Measurements from ENCODE around the gene PPIE. TPM values are rescaled to one million over a fixed set of nuclear protein-coding genes. Genes with fewer than 3 reads are reported as not detected.

The PPIE gene
- total and polyA plus RNA-seq, 2 experiments from 2014 or later: 27.8 to 51.9 TPM

DNA sequence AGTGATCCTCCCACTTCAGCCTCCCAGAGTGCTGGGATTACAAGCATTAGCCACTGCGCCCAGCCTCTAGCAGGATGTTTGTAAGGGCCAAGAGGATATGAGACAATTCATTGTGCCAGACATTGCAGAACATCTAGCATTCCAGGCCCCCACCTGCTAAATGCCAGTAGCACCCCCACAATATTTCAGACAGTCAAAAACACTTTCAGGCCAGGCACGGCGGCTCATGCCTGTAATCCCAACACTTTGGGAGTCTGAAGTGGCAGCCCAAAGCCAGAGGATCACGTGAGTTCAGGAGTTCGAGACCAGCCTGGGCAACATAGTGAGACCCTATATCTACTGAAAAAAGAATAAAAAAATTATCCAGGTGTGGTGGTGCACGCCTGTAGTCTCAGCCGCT is 12.9 kb downstream of the PPIE start:
- Mint-ChIP-seq H3K9me3 (no peaks in the 10 kb centered on the region), H3K4me1 (no peaks in the 10 kb centered on the region; the same call in 2 of the 3 replicates), H3K27ac (no peak overlapping the region), H3K36me3 (ENCODE audit: low read depth) (peaks cover 56% of the 10 kb centered on the region), H3K27me3 (ENCODE audit: insufficient read depth, low read depth, poor library complexity) (no peaks in the 10 kb centered on the region), H3K4me3 (no peak overlapping the region)
- H3K4me1 ChIP-seq (ENCODE audit: insufficient read depth): no peaks in the 10 kb centered on the region
- no peaks in the 10 kb centered on the region for H3F3A ChIP-seq (replicated peaks; ENCODE audit: low read depth)
- H2AFZ ChIP-seq: no peak overlapping the region
- no peaks in the 10 kb centered on the region for H3K27me3 ChIP-seq (ENCODE audit: insufficient read depth)
- DNase-seq (ENCODE audit: low spot score) (no peak), ATAC-seq (no peak)
- H3K36me3 ChIP-seq (ENCODE audit: insufficient read depth): peaks cover 30% of the 10 kb centered on the region
- TF ChIP-seq ZNF114 (CRISPR knock-in tag; IDR thresholded peaks at IDR 0.05): no peak
- TF ChIP-seq EZH2phosphoT487 (IDR thresholded peaks at IDR 0.05; ENCODE audit: unreplicated experiment): no peak
- TF ChIP-seq, protein P1, sequence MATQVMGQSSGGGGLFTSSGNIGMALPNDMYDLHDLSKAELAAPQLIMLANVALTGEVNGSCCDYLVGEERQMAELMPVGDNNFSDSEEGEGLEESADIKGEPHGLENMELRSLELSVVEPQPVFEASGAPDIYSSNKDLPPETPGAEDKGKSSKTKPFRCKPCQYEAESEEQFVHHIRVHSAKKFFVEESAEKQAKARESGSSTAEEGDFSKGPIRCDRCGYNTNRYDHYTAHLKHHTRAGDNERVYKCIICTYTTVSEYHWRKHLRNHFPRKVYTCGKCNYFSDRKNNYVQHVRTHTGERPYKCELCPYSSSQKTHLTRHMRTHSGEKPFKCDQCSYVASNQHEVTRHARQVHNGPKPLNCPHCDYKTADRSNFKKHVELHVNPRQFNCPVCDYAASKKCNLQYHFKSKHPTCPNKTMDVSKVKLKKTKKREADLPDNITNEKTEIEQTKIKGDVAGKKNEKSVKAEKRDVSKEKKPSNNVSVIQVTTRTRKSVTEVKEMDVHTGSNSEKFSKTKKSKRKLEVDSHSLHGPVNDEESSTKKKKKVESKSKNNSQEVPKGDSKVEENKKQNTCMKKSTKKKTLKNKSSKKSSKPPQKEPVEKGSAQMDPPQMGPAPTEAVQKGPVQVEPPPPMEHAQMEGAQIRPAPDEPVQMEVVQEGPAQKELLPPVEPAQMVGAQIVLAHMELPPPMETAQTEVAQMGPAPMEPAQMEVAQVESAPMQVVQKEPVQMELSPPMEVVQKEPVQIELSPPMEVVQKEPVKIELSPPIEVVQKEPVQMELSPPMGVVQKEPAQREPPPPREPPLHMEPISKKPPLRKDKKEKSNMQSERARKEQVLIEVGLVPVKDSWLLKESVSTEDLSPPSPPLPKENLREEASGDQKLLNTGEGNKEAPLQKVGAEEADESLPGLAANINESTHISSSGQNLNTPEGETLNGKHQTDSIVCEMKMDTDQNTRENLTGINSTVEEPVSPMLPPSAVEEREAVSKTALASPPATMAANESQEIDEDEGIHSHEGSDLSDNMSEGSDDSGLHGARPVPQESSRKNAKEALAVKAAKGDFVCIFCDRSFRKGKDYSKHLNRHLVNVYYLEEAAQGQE (IDR thresholded peaks at IDR 0.05; ENCODE audit: unreplicated experiment): no peak
- TF ChIP-seq STAT1 (IDR thresholded peaks at IDR 0.05; ENCODE audit: unreplicated experiment): no peak
- no peak for TF ChIP-seq NANOG (IDR thresholded peaks at IDR 0.05; ENCODE audit: borderline replicate concordance)
- TF ChIP-seq EZH2 (IDR thresholded peaks at IDR 0.05; ENCODE audit: low read depth, unreplicated experiment): no peak
- TF ChIP-seq POLR2AphosphoS5 (IDR thresholded peaks at IDR 0.05; ENCODE audit: low read depth): no peak
- no peak for TF ChIP-seq CREB1 (CRISPR knock-in tag; IDR thresholded peaks at IDR 0.05; ENCODE audit: low read depth)
- no peak for TF ChIP-seq ZNF331 (CRISPR knock-in tag; IDR thresholded peaks at IDR 0.05; ENCODE audit: low read depth)
- TF ChIP-seq, protein P2, sequence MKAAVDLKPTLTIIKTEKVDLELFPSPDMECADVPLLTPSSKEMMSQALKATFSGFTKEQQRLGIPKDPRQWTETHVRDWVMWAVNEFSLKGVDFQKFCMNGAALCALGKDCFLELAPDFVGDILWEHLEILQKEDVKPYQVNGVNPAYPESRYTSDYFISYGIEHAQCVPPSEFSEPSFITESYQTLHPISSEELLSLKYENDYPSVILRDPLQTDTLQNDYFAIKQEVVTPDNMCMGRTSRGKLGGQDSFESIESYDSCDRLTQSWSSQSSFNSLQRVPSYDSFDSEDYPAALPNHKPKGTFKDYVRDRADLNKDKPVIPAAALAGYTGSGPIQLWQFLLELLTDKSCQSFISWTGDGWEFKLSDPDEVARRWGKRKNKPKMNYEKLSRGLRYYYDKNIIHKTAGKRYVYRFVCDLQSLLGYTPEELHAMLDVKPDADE (IDR thresholded peaks at IDR 0.05): no peak
- TF ChIP-seq, protein P3, sequence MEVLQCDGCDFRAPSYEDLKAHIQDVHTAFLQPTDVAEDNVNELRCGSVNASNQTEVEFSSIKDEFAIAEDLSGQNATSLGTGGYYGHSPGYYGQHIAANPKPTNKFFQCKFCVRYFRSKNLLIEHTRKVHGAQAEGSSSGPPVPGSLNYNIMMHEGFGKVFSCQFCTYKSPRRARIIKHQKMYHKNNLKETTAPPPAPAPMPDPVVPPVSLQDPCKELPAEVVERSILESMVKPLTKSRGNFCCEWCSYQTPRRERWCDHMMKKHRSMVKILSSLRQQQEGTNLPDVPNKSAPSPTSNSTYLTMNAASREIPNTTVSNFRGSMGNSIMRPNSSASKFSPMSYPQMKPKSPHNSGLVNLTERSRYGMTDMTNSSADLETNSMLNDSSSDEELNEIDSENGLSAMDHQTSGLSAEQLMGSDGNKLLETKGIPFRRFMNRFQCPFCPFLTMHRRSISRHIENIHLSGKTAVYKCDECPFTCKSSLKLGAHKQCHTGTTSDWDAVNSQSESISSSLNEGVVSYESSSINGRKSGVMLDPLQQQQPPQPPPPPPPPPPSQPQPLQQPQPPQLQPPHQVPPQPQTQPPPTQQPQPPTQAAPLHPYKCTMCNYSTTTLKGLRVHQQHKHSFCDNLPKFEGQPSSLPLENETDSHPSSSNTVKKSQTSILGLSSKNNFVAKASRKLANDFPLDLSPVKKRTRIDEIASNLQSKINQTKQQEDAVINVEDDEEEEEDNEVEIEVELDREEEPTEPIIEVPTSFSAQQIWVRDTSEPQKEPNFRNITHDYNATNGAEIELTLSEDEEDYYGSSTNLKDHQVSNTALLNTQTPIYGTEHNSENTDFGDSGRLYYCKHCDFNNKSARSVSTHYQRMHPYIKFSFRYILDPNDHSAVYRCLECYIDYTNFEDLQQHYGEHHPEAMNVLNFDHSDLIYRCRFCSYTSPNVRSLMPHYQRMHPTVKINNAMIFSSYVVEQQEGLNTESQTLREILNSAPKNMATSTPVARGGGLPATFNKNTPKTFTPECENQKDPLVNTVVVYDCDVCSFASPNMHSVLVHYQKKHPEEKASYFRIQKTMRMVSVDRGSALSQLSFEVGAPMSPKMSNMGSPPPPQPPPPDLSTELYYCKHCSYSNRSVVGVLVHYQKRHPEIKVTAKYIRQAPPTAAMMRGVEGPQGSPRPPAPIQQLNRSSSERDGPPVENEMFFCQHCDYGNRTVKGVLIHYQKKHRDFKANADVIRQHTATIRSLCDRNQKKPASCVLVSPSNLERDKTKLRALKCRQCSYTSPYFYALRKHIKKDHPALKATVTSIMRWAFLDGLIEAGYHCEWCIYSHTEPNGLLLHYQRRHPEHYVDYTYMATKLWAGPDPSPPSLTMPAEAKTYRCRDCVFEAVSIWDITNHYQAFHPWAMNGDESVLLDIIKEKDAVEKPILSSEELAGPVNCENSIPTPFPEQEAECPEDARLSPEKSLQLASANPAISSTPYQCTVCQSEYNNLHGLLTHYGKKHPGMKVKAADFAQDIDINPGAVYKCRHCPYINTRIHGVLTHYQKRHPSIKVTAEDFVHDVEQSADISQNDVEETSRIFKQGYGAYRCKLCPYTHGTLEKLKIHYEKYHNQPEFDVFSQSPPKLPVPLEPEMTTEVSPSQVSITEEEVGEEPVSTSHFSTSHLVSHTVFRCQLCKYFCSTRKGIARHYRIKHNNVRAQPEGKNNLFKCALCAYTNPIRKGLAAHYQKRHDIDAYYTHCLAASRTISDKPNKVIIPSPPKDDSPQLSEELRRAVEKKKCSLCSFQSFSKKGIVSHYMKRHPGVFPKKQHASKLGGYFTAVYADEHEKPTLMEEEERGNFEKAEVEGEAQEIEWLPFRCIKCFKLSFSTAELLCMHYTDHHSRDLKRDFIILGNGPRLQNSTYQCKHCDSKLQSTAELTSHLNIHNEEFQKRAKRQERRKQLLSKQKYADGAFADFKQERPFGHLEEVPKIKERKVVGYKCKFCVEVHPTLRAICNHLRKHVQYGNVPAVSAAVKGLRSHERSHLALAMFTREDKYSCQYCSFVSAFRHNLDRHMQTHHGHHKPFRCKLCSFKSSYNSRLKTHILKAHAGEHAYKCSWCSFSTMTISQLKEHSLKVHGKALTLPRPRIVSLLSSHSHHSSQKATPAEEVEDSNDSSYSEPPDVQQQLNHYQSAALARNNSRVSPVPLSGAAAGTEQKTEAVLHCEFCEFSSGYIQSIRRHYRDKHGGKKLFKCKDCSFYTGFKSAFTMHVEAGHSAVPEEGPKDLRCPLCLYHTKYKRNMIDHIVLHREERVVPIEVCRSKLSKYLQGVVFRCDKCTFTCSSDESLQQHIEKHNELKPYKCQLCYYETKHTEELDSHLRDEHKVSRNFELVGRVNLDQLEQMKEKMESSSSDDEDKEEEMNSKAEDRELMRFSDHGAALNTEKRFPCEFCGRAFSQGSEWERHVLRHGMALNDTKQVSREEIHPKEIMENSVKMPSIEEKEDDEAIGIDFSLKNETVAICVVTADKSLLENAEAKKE (CRISPR knock-in tag; IDR thresholded peaks at IDR 0.05): no peak
- TF ChIP-seq, protein P4, sequence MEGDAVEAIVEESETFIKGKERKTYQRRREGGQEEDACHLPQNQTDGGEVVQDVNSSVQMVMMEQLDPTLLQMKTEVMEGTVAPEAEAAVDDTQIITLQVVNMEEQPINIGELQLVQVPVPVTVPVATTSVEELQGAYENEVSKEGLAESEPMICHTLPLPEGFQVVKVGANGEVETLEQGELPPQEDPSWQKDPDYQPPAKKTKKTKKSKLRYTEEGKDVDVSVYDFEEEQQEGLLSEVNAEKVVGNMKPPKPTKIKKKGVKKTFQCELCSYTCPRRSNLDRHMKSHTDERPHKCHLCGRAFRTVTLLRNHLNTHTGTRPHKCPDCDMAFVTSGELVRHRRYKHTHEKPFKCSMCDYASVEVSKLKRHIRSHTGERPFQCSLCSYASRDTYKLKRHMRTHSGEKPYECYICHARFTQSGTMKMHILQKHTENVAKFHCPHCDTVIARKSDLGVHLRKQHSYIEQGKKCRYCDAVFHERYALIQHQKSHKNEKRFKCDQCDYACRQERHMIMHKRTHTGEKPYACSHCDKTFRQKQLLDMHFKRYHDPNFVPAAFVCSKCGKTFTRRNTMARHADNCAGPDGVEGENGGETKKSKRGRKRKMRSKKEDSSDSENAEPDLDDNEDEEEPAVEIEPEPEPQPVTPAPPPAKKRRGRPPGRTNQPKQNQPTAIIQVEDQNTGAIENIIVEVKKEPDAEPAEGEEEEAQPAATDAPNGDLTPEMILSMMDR (conservative IDR thresholded peaks at IDR 0.05; ENCODE audit: low read depth in 2 of 2): no peak
- TF ChIP-seq JUNB (IDR thresholded peaks at IDR 0.05; ENCODE audit: unreplicated experiment): no peak
- no peak overlapping the region for H3K4me2 ChIP-seq
- H3K79me2 ChIP-seq (replicated peaks; ENCODE audit: insufficient read depth): no peaks in the 10 kb centered on the region
- H4K20me1 ChIP-seq (replicated peaks; ENCODE audit: insufficient read depth): peaks cover 11% of the 10 kb centered on the region
- no peak overlapping the region for H3K27ac ChIP-seq (ENCODE audit: low read depth)
- no peaks in the 10 kb centered on the region for H3K9me2 ChIP-seq (ENCODE audit: insufficient read depth)
- no peak overlapping the region for H3K4me3 ChIP-seq
